Psoas muscle (tissue), 8 donors: ENCODE results near the gene PMPCA. TPM values are rescaled to one million over a fixed set of nuclear protein-coding genes. Genes with fewer than 3 reads are reported as not detected.

Experiments
- ATAC-seq, 4 donors: fragments of 200-7000 bp; cut with Tn5 transposase; one replicate each; pipeline ENCODE4 v1.9.1; 2020; ENCODE audit warnings: moderate library complexity in 3 of 4, mild to moderate bottlenecking in 2 of 4
- DNase-seq, 2 donors: peaks; one replicate each; pipeline ENCODE4 v3.0.0-alpha.2; 2020
- H3K27ac ChIP-seq: fragments of 200-600 bp; one replicate; pipeline ENCODE4 v1.8.0; 2022
- H3K27me3 ChIP-seq, 3 donors: fragments of 200-600 bp in 1 of 3; one replicate each; pipeline versions ENCODE4 v1.6.1 to v1.8.0; 2013 to 2022; ENCODE audit warnings: low read length in 2 of 3, mild to moderate bottlenecking in 2 of 3, moderate library complexity in 1 of 3; ENCODE audit not compliant: insufficient read depth in 3 of 3
- H3K36me3 ChIP-seq, 2 donors: fragments of 200-600 bp in 1 of 2; one replicate each; pipeline versions ENCODE4 v1.6.1 to v1.8.0; 2013 to 2022; ENCODE audit warnings: low read depth in 1 of 2, mild to moderate bottlenecking in 1 of 2, moderate library complexity in 1 of 2; ENCODE audit not compliant: insufficient read depth in 1 of 2
- H3K4me1 ChIP-seq: fragments of 200-600 bp; one replicate; pipeline ENCODE4 v1.8.0; 2022
- H3K4me3 ChIP-seq: fragments of 200-600 bp; one replicate; pipeline ENCODE4 v1.8.0; 2022; ENCODE audit warnings: mild to moderate bottlenecking
- H3K9me3 ChIP-seq: fragments of 200-600 bp; one replicate; pipeline ENCODE4 v1.8.0; 2022
- CTCF ChIP-seq: fragments of 200-600 bp; IDR thresholded peaks from one replicate; pipeline ENCODE4 v1.8.0; 2022; ENCODE audit warnings: antibody characterized with exemption
- WGBS, 3 donors: extraction: QIAGEN DNeasy Blood & Tissue Kit; methylation state at CpG; one replicate each; pipeline versions ENCODE4 v1.1.6 to v1.1.7; 2013; 5-methylcytosine and 5-hydroxymethylcytosine counted together
- intact Hi-C, 2 donors: fragments of 100-400 bp; cut with DNase I; formaldehyde crosslinking; loops; one replicate each; pipeline versions ENCODE4 v1.11.0 to v1.14.2; 2022
- polyA plus RNA-seq, 3 donors: library from polyadenylated mRNA; stranded (reverse); fragments of 200-250 nt; gene quantifications; one replicate each; pipeline ENCODE4 v1.2.3, GENCODE V29; 2013
- total RNA-seq, 4 donors: library from RNA; stranded (reverse); fragmentation: NEBNext Ultra II Directional in 2 of 4; extraction: Animal tissue kit (Norgen Biotek cat#: 25700) in 2 of 4; gene quantifications; one replicate each; pipeline versions ENCODE4 v1.2.1 to v1.2.4, GENCODE V29; 2021 to 2023
- donor health status: healthy with polysubstance abuse.
- donor health status: DM: no; HTN: no; CAD: no; lungs with moderate emphysema.
- donor health status: Bipolar disorder and iron deficiency.
- donor health status: healthy.
- donor health status: DM: yes; HTN: yes; CAD: no.
- donor health status: DM: no; HTN: no; CAD: no.
- donor health status: DM: no; HTN: no; CAD: no.
- donor health status: DM: yes; HTN: yes; CAD: no.

PMPCA gene
- total and polyA plus RNA-seq, 7 donors, result 42.4 to 116 (median 63.6) TPM

GRCh38 chr9:136470792-136471469 lies 60.5 kb downstream of the PMPCA start:
- Histone ChIP-seq H3K27ac (no peak overlapping the region), H3K9me3 (no peaks in the 10 kb centered on the region), H3K27me3 (no peaks in the 10 kb centered on the region), H3K4me3 (no peak overlapping the region), H3K4me1 (no peaks in the 10 kb centered on the region), H3K36me3 (peaks cover 7 to 100% of the 10 kb centered on the region in 2 donors)
- DNase-seq (no peak), ATAC-seq (no peak)
- WGBS, 3 donors, result 92 to 95% (median 94%) methylated on average over 12 of the region's 12 CpGs
- no peak for TF ChIP-seq CTCF
- intact Hi-C loops, result loop anchor here in 1 of 2 donors (5.0 kb wide), 1 partner anchor 59 kb away; the partner anchor contains the start of genes ENTR1 and PMPCA

GRCh38 chr9:136471802-136472487 lies 61.5 kb downstream of the PMPCA start:
- Histone ChIP-seq H3K36me3 (peaks cover 8 to 100% of the 10 kb centered on the region in 2 donors), H3K27ac (no peak overlapping the region), H3K9me3 (no peaks in the 10 kb centered on the region), H3K4me1 (no peaks in the 10 kb centered on the region), H3K27me3 (no peaks in the 10 kb centered on the region), H3K4me3 (no peak overlapping the region)
- ATAC-seq, result no peak
- DNase-seq, result no peak
- TF ChIP-seq CTCF, result no peak
- intact Hi-C loops, result loop anchor here in 1 of 2 donors (5.0 kb wide), 1 partner anchor 60 kb away; the partner anchor contains the start of genes ENTR1 and PMPCA
- WGBS, 3 donors, result 89 to 93% (median 90%) methylated on average over 19 of the region's 19 CpGs

- H3K27ac ChIP-seq, result no peak overlapping the region
- H3K27me3 ChIP-seq, result no peaks in the 10 kb centered on the region
- no peak overlapping the region for H3K4me3 ChIP-seq
- TF ChIP-seq CTCF, result no peak
- H3K36me3 ChIP-seq, result peaks cover 7 to 99% of the 10 kb centered on the region in 2 donors
- no peak for DNase-seq
- no peaks in the 10 kb centered on the region for H3K4me1 ChIP-seq
- no peaks in the 10 kb centered on the region for H3K9me3 ChIP-seq
- WGBS, 3 donors, result 87 to 88% (median 88%) methylated on average over 28 of the region's 28 CpGs
- intact Hi-C loops, result loop anchor here in 1 of 2 donors (5.0 kb wide), 1 partner anchor 60 kb away; the partner anchor contains the start of genes ENTR1 and PMPCA
- no peak for ATAC-seq
These were observed 62.3 kb downstream of the PMPCA start for GRCh38 chr9:136472640-136473353.

- no peak overlapping the region for H3K4me3 ChIP-seq
- no peak for TF ChIP-seq CTCF
- no peaks in the 10 kb centered on the region for H3K9me3 ChIP-seq
- WGBS, 3 donors, result 87 to 94% (median 90%) methylated on average over 14 of the region's 14 CpGs
- ATAC-seq, result no peak
- H3K4me1 ChIP-seq, result no peaks in the 10 kb centered on the region
- intact Hi-C loops, result loop anchor here in 1 of 2 donors (5.0 kb wide), 1 partner anchor 61 kb away; the partner anchor contains the start of genes ENTR1 and PMPCA
- no peaks in the 10 kb centered on the region for H3K27me3 ChIP-seq
- DNase-seq, result no peak
- H3K27ac ChIP-seq, result no peak overlapping the region
- peaks cover 6 to 95% of the 10 kb centered on the region in 2 donors for H3K36me3 ChIP-seq
These were observed 62.9 kb downstream of the PMPCA start for GRCh38 chr9:136473354-136473721.

Other genes with a start within 250 kb of the PMPCA start
- gene LHX3, start 205.5 kb upstream of the PMPCA start, total RNA-seq, result not detected
- gene LHX3, start 205.5 kb upstream of the PMPCA start, polyA plus RNA-seq, result not detected
- gene QSOX2, start 164.8 kb upstream of the PMPCA start, total RNA-seq, result 1 to 10 TPM; 3.8 to 6.7 (median 5.4) TPM
- 1 to 10 TPM; 3.6 to 7.5 (median 5.6) TPM for gene QSOX2, start 164.8 kb upstream of the PMPCA start, polyA plus RNA-seq
- gene CCDC187, start 106.6 kb upstream of the PMPCA start, total RNA-seq, result not detected
- not detected for gene CCDC187, start 106.6 kb upstream of the PMPCA start, polyA plus RNA-seq
- gene GPSM1, start 83.1 kb upstream of the PMPCA start, total RNA-seq, result 1 to 10 TPM; 1.3 to 2.3 (median 1.7) TPM
- gene GPSM1, start 83.1 kb upstream of the PMPCA start, polyA plus RNA-seq, result under 1 TPM; 0.34 to 0.96 (median 0.52) TPM
- gene DNLZ, start 46.9 kb upstream of the PMPCA start, total RNA-seq, result 10 to 100 TPM in 3 of 4 donors, 1 to 10 TPM in 1; 8.2 to 29.6 (median 21.1) TPM
- gene DNLZ, start 46.9 kb upstream of the PMPCA start, polyA plus RNA-seq, result 10 to 100 TPM; 18.5 to 40.7 (median 18.7) TPM
- 1 to 10 TPM in 1 of 4 donors, under 1 TPM in 3; 0.26 to 1.1 (median 0.71) TPM for gene CARD9, start 37.0 kb upstream of the PMPCA start, total RNA-seq
- gene CARD9, start 37.0 kb upstream of the PMPCA start, polyA plus RNA-seq, result under 1 TPM; 0.39 to 0.56 (median 0.51) TPM
- gene SNAPC4, start 10.5 kb upstream of the PMPCA start, total RNA-seq, result 1 to 10 TPM; 3.5 to 4.9 (median 4.5) TPM
- gene SNAPC4, start 10.5 kb upstream of the PMPCA start, polyA plus RNA-seq, result 1 to 10 TPM; 3.1 to 6.5 (median 5.1) TPM
- 10 to 100 TPM; 16.0 to 39.0 (median 32.3) TPM for gene ENTR1, start within 50 bp of the PMPCA start, total RNA-seq
- 10 to 100 TPM; 24.6 to 53.0 (median 45.4) TPM for gene ENTR1, start within 50 bp of the PMPCA start, polyA plus RNA-seq
- gene INPP5E, start 29.2 kb downstream of the PMPCA start, total RNA-seq, result 1 to 10 TPM; 4.9 to 9.6 (median 7.4) TPM
- gene INPP5E, start 29.2 kb downstream of the PMPCA start, polyA plus RNA-seq, result 1 to 10 TPM; 4.7 to 5.3 (median 4.8) TPM
- gene SEC16A, start 72.4 kb downstream of the PMPCA start, total RNA-seq, result 10 to 100 TPM; 31.5 to 40.0 (median 37.0) TPM
- gene SEC16A, start 72.4 kb downstream of the PMPCA start, polyA plus RNA-seq, result 10 to 100 TPM; 22.3 to 27.6 (median 26.1) TPM
- gene NOTCH1, start 135.4 kb downstream of the PMPCA start, total RNA-seq, result 10 to 100 TPM in 3 of 4 donors, 1 to 10 TPM in 1; 8.7 to 15.4 (median 12.3) TPM
- 1 to 10 TPM; 1.8 to 3.8 (median 2.9) TPM for gene NOTCH1, start 135.4 kb downstream of the PMPCA start, polyA plus RNA-seq